ENCODE data around the gene TBC1D1.

- no peak for TF ChIP-seq CTCF (conservative IDR thresholded peaks at IDR 0.05; ENCODE audit: low read depth, low read length)
- no peak for TF ChIP-seq EZH2phosphoT487 (IDR thresholded peaks at IDR 0.05; ENCODE audit: borderline replicate concordance, low read length)
- no peak for TF ChIP-seq EZH2 (IDR thresholded peaks at IDR 0.05; ENCODE audit: low read length, unreplicated experiment)
Measured at GRCh38 chr4:37994569-37994968, 103.7 kb downstream of the TBC1D1 start.

Measured in PC-3 (cell line).